ENCODE results near the gene TTN. TPM values are rescaled to one million over a fixed set of nuclear protein-coding genes. Genes with fewer than 3 reads are reported as not detected.

TTN gene
- total and polyA plus RNA-seq, 2 of the 8 experiments (the other 6 are each of a cell fraction or from before 2014, with no cell fraction given): 0.30 to 9.7 TPM

GRCh38 chr2:178477443-178478129 lies 329.6 kb downstream of the TTN start (continued):
- TF ChIP-seq, protein P1, sequence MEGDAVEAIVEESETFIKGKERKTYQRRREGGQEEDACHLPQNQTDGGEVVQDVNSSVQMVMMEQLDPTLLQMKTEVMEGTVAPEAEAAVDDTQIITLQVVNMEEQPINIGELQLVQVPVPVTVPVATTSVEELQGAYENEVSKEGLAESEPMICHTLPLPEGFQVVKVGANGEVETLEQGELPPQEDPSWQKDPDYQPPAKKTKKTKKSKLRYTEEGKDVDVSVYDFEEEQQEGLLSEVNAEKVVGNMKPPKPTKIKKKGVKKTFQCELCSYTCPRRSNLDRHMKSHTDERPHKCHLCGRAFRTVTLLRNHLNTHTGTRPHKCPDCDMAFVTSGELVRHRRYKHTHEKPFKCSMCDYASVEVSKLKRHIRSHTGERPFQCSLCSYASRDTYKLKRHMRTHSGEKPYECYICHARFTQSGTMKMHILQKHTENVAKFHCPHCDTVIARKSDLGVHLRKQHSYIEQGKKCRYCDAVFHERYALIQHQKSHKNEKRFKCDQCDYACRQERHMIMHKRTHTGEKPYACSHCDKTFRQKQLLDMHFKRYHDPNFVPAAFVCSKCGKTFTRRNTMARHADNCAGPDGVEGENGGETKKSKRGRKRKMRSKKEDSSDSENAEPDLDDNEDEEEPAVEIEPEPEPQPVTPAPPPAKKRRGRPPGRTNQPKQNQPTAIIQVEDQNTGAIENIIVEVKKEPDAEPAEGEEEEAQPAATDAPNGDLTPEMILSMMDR (IDR thresholded peaks at IDR 0.05; ENCODE audit: control extremely low read depth in 1 of 3, insufficient read depth in 1 of 3, low read depth in 1 of 3, low read length in 3 of 3): no peak
- TF ChIP-seq POU5F1 (IDR thresholded peaks at IDR 0.05; ENCODE audit: low read depth, low read length) (no peak), TEAD4 (IDR thresholded peaks at IDR 0.05; ENCODE audit: low read depth, low read length) (no peak)

Data from H1 (cell line).